IPS-NIHi7 (cell line): ENCODE results near the gene LAMTOR1.
"Not testable (repeated sequence)": the region's sequence is repeated elsewhere in the genome, so short reads cannot be mapped to it uniquely, and the experiment has no call there.

Source experiments
- DNase-seq: peaks from one replicate; pipeline ENCODE4 v3.0.0; 2012; ENCODE audit warnings: mixed read lengths; ENCODE audit errors: extremely low spot score

LAMTOR1 gene

GRCh38 chr11:72102946-72103753 lies at the start of gene LAMTOR1:
Gene LAMTOR1, minus strand, starts transcription at chr11:72103297. Its CDS starts 73 bp downstream, at chr11:72103224.
- peak; percentile 97 for DNase-seq

GRCh38 chr11:72150882-72151281 lies 47.8 kb upstream of the LAMTOR1 start:
- DNase-seq = no peak

GRCh38 chr11:72146625-72147024 lies 43.5 kb upstream of the LAMTOR1 start:
- no peak for DNase-seq

- DNase-seq = no peak
Observed at GRCh38 chr11:72144807-72145565, 41.9 kb upstream of the LAMTOR1 start.

- DNase-seq = not testable (repeated sequence)
Observed at GRCh38 chr11:72142543-72142942, 39.4 kb upstream of the LAMTOR1 start.

- DNase-seq = not testable (repeated sequence)
Observed at GRCh38 chr11:72142086-72142485, 39.0 kb upstream of the LAMTOR1 start.

GRCh38 chr11:72141066-72141465 lies 38.0 kb upstream of the LAMTOR1 start:
- DNase-seq = no peak

GRCh38 chr11:72140661-72141060 lies 37.6 kb upstream of the LAMTOR1 start:
- DNase-seq = no peak

- no peak for DNase-seq
Observed at GRCh38 chr11:72139500-72139899, 36.4 kb upstream of the LAMTOR1 start.

- no peak for DNase-seq
Observed at GRCh38 chr11:72138821-72139390, 35.8 kb upstream of the LAMTOR1 start.

GRCh38 chr11:72136684-72137262 lies 33.7 kb upstream of the LAMTOR1 start:
- no peak for DNase-seq

- no peak for DNase-seq
Observed at GRCh38 chr11:72135891-72136683, 33.0 kb upstream of the LAMTOR1 start.

GRCh38 chr11:72135473-72135872 lies 32.4 kb upstream of the LAMTOR1 start, which contains the start of gene FOLR3:
Gene FOLR3, plus strand, starts transcription at chr11:72135725. Its CDS starts 228 bp downstream, at chr11:72135953.
- not testable (repeated sequence) for DNase-seq

- no peak for DNase-seq
Observed at GRCh38 chr11:72132646-72133045, 29.5 kb upstream of the LAMTOR1 start.

GRCh38 chr11:72129381-72129780 lies 26.3 kb upstream of the LAMTOR1 start:
- no peak for DNase-seq

- no peak for DNase-seq
Observed at GRCh38 chr11:72127923-72128322, 24.8 kb upstream of the LAMTOR1 start.

GRCh38 chr11:72125956-72126355 lies 22.9 kb upstream of the LAMTOR1 start:
- DNase-seq = no peak

- no peak for DNase-seq
Observed at GRCh38 chr11:72124046-72124445, 20.9 kb upstream of the LAMTOR1 start.

- DNase-seq = no peak
Observed at GRCh38 chr11:72123117-72123653, 20.1 kb upstream of the LAMTOR1 start.

GRCh38 chr11:72122607-72123006 lies 19.5 kb upstream of the LAMTOR1 start:
- no peak for DNase-seq

GRCh38 chr11:72120930-72121329 lies 17.8 kb upstream of the LAMTOR1 start:
- no peak for DNase-seq
